GM10248 (cell line): Measurements from ENCODE around the gene ACTL10.

ENCODE experiments used
- CTCF ChIA-PET: fragments of 300-600 bp; sonication (Branson Sonifier 250); formaldehyde crosslinking; extraction: SDS; loops from one replicate; lab custom pipeline; 2021; ENCODE audit warnings: antibody characterized with exemption; lab: Yijun Ruan, JAX
- POLR2A ChIA-PET: fragments of 350-650 bp; sonication (Branson Sonifier 250); formaldehyde crosslinking; extraction: SDS; loops from one replicate; lab custom pipeline; 2020; ENCODE audit warnings: antibody characterized with exemption; lab: Yijun Ruan, JAX
- DNase-seq: peaks from one replicate; pipeline ENCODE4 v3.0.0; 2012; ENCODE audit errors: extremely low spot score
- CTCF ChIP-seq: IDR thresholded peaks from 2 replicates; pipeline ENCODE4 v1.5.1; 2012; ENCODE audit warnings: mild to moderate bottlenecking, low read depth; ENCODE audit errors: extremely low read depth, missing control alignments, control extremely low read depth

The ACTL10 gene

GRCh38 chr20:33677991-33678702, 11.4 kb downstream of the ACTL10 start:
- CTCF ChIA-PET, result interaction anchor here (1.7 to 5.2 kb wide), 2 partner anchors 10 to 11 kb away, joined by 8 to 61 read pairs; partner anchors contain the start of gene ACTL10
- TF ChIP-seq CTCF, result no peak
- POLR2A ChIA-PET, result no interaction called here
- DNase-seq, result no peak

GRCh38 chr20:33679758-33680485, 13.2 kb downstream of the ACTL10 start:
- peak; percentile 81 for DNase-seq
- ChIA-PET CTCF (interaction anchor here (0.9 to 5.2 kb wide), 5 partner anchors 9 to 40 kb away, joined by 3 to 61 read pairs (median 3); partner anchors contain the start of genes ACTL10 and PXMP4), POLR2A (interaction anchor here (1.5 kb wide), 1 partner anchor 13 kb away, joined by 5 read pairs; the partner anchor contains the start of gene ACTL10)
- TF ChIP-seq CTCF, result no peak

GRCh38 chr20:33680686-33681085, 13.9 kb downstream of the ACTL10 start:
- DNase-seq, result no peak
- CTCF ChIA-PET, result interaction anchor here (1.1 to 5.2 kb wide), 4 partner anchors 10 to 36 kb away, joined by 3 to 61 read pairs (median 6); partner anchors contain the start of gene ACTL10
- TF ChIP-seq CTCF, result no peak
- POLR2A ChIA-PET, result interaction anchor here (1.5 kb wide), 1 partner anchor 14 kb away, joined by 5 read pairs; the partner anchor contains the start of gene ACTL10

GRCh38 chr20:33681288-33681687, 14.5 kb downstream of the ACTL10 start:
- CTCF ChIA-PET, result interaction anchor here (1.1 to 5.2 kb wide), 3 partner anchors 10 to 27 kb away, joined by 4 to 61 read pairs (median 9); partner anchors contain the start of gene ACTL10
- POLR2A ChIA-PET, result no interaction called here
- no peak for DNase-seq
- no peak for TF ChIP-seq CTCF

GRCh38 chr20:33681728-33682353, 15.1 kb downstream of the ACTL10 start:
- DNase-seq, result no peak
- ChIA-PET POLR2A (interaction anchor here (0.6 kb wide), 1 partner anchor 516 kb away, joined by 3 read pairs; no protein-coding TSS in a partner anchor), CTCF (interaction anchor here (1.1 to 5.2 kb wide), 3 partner anchors 11 to 27 kb away, joined by 4 to 61 read pairs (median 9); partner anchors contain the start of gene ACTL10)
- no peak for TF ChIP-seq CTCF
